ENCODE measurements around the gene PLEKHG4.

The PLEKHG4 gene

DNA sequence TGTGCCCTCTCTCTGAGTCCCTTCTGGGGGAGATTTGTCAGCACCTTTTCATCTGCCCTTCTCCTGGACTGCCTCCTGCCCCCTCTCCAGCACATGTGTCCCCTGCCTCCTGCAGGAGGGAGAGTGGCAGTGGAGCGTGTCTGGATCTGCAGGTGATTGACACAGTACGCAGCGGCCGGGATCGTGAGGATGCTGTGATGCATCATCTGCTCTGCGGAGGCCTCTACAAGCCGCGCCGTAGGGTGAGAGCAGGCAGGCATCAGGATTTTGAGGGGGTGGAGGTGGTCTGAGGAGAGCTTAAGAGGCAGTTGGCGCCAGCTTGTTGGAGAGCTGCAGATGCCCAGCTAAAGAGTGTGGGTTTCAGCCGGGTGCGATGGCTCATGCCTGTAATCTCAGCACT is 19.6 kb upstream of the PLEKHG4 start:
- H3K4me2 ChIP-seq = no peak overlapping the region
- no peak overlapping the region for H3K27ac ChIP-seq
- H3K9ac ChIP-seq = 0 out of 2 replicates have a peak overlapping the region, but pooled peaks have one; percentile 10
- H3K9me3 ChIP-seq = no peaks in the 10 kb centered on the region
- no peak overlapping the region for H3K4me3 ChIP-seq
- peaks cover 19% of the 10 kb centered on the region for H3K4me1 ChIP-seq
- no peaks in the 10 kb centered on the region for H3K36me3 ChIP-seq
- no peaks in the 10 kb centered on the region for H3K27me3 ChIP-seq
- H4K20me1 ChIP-seq = no peaks in the 10 kb centered on the region
- TF ChIP-seq Cebpa-rat (IDR thresholded peaks at IDR 0.05) = no peak

DNA sequence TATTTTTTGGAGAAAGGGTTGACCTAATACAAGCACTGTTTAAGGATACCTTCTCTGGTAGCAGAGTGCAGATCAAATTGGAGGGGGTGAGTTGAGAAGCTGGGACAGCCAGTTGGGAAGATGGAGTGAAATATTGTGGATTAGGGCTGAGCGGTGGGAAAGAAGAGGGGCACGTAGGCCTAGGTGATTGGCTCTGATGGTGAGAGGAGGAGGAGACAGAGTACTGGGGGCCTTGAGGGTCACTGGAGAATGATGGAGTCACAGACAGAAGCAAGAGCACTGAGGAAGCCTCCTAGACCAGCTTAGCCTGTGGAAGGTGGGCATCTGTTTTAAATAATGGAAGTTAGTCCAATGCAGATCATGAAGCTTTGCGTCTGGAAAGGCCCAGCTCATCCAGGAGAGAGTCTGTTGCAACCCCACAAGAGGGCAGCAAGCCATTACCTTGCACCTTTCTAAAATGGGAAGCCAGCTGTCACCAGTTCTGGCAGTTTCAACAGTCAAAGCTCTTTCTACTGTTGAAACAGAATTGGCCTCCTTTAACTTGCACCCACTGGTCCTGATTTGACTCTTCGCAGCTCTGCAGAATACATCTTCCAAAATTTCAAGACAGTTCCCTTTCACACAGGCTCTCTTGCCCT is 18.8 kb upstream of the PLEKHG4 start:
- Histone ChIP-seq H4K20me1 (no peaks in the 10 kb centered on the region), H3K4me2 (peak overlapping the region; percentile 42), H3K4me1 (peaks cover 21% of the 10 kb centered on the region), H3K4me3 (no peak overlapping the region), H3K9me3 (no peaks in the 10 kb centered on the region), H3K36me3 (no peaks in the 10 kb centered on the region), H3K27me3 (no peaks in the 10 kb centered on the region), H3K27ac (0 out of 2 replicates have a peak overlapping the region, but pooled peaks have one; percentile 15), H3K9ac (peak overlapping the region; percentile 12; the same call in 1 of the 2 replicates)
- no peak for TF ChIP-seq Cebpa-rat (IDR thresholded peaks at IDR 0.05)

DNA sequence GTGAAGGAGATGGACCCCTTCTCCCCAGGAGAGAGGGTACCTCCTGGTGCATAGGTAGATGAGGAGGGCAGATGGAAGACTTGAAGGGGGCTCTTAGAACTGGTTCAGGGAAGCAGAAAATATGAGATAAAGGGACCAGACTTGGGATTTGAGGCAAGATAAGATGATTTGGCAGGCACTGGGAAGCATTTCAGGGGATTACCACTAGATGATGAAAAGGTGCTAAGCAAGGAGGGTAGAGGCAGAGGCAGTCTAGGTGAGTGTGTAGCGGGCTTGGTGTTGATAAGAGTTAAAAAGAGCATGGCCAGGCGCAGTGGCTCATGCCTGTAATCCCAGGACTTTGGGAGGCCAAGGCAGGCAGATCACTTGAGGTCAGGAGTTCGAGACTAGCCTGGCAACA is 16.1 kb upstream of the PLEKHG4 start:
- H3K27ac ChIP-seq = no peak overlapping the region
- H4K20me1 ChIP-seq = no peaks in the 10 kb centered on the region
- peaks cover 27% of the 10 kb centered on the region for H3K4me1 ChIP-seq
- no peak overlapping the region for H3K4me3 ChIP-seq
- TF ChIP-seq Cebpa-rat (IDR thresholded peaks at IDR 0.05) = no peak
- no peak overlapping the region for H3K9ac ChIP-seq
- H3K36me3 ChIP-seq = no peaks in the 10 kb centered on the region
- H3K4me2 ChIP-seq = no peak overlapping the region
- no peaks in the 10 kb centered on the region for H3K27me3 ChIP-seq
- H3K9me3 ChIP-seq = no peaks in the 10 kb centered on the region

DNA sequence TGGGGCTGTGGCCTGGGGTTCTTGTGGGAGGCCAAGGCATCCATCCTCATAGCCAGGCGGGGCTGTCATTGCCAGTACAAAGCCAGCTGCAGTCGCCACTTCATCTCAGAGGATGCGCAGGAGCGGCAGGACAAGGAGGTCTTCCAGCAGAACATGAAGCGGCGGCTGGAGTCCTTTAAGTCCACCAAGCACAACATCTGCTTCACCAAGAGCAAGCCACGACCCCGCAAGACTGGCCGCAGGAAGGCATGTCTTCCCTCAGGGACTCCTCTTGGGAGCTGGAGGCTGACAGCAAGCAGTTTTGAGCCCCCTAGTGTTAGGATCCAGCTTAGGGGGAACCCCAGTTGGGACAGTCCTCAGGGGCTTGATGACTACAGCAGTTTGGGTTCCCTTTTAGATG is 15.1 kb upstream of the PLEKHG4 start:
- Histone ChIP-seq H3K27me3 (no peaks in the 10 kb centered on the region), H3K4me3 (no peak overlapping the region), H3K4me1 (peaks cover 27% of the 10 kb centered on the region), H3K9ac (0 out of 2 replicates have a peak overlapping the region, but pooled peaks have one; percentile 15), H3K9me3 (no peaks in the 10 kb centered on the region), H3K36me3 (no peaks in the 10 kb centered on the region), H3K27ac (no peak overlapping the region), H4K20me1 (no peaks in the 10 kb centered on the region), H3K4me2 (peak overlapping the region; percentile 48)
- no peak for TF ChIP-seq Cebpa-rat (IDR thresholded peaks at IDR 0.05)

DNA sequence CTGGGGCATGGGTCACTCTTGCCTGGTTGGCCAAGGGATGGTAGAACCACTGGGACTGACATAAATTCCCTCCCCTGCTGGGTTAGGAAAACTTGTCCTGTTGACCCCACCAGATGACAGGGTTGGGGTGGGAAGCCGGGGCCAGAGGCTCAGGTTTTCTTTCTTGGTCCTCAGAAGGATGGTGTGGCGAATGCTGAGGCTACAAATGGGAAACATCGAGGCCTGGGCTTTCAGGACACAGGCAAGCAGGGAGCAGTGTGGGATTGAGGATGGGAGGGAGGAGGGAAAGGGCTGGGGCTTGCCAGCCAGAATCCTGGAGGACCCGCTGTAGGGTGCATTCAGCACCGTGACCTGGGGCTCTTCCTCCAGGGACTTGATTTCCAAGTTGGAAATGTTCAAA is 14.5 kb upstream of the PLEKHG4 start:
- H4K20me1 ChIP-seq = no peaks in the 10 kb centered on the region
- no peak overlapping the region for H3K4me3 ChIP-seq
- TF ChIP-seq Cebpa-rat (IDR thresholded peaks at IDR 0.05) = no peak
- no peak overlapping the region for H3K27ac ChIP-seq
- H3K4me1 ChIP-seq = peaks cover 27% of the 10 kb centered on the region
- H3K36me3 ChIP-seq = no peaks in the 10 kb centered on the region
- peak overlapping the region; percentile 48; the same call in 1 of the 2 replicates for H3K4me2 ChIP-seq
- 0 out of 2 replicates have a peak overlapping the region, but pooled peaks have one; percentile 15 for H3K9ac ChIP-seq
- H3K27me3 ChIP-seq = no peaks in the 10 kb centered on the region
- no peaks in the 10 kb centered on the region for H3K9me3 ChIP-seq

DNA sequence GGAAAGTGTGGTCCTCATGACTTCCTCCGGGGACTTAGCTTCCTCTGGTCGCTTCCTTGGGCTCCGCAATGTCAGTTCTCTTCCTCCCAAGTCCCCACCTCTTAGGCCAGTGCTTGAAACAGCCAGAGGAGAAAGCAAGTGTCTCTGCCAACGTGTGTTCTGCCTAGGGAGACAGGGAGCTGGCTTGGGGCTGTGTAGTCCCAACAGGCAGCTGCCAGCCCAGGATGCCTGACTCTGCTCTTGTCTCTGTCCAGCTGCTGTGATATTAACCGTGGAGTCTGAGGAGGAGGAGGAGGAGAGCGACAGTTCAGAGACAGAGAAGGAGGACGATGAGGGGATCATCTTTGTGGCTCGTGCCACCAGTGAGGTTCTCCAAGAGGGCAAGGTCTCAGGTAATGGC is 13.5 kb upstream of the PLEKHG4 start:
- H3K9ac ChIP-seq = no peak overlapping the region
- no peaks in the 10 kb centered on the region for H3K36me3 ChIP-seq
- no peak for TF ChIP-seq Cebpa-rat (IDR thresholded peaks at IDR 0.05)
- no peak overlapping the region for H3K4me2 ChIP-seq
- no peak overlapping the region for H3K27ac ChIP-seq
- no peak overlapping the region for H3K4me3 ChIP-seq
- no peaks in the 10 kb centered on the region for H3K27me3 ChIP-seq
- no peaks in the 10 kb centered on the region for H3K9me3 ChIP-seq
- peaks cover 22% of the 10 kb centered on the region for H3K4me1 ChIP-seq
- no peaks in the 10 kb centered on the region; the same call in 1 of the 2 replicates for H4K20me1 ChIP-seq

DNA sequence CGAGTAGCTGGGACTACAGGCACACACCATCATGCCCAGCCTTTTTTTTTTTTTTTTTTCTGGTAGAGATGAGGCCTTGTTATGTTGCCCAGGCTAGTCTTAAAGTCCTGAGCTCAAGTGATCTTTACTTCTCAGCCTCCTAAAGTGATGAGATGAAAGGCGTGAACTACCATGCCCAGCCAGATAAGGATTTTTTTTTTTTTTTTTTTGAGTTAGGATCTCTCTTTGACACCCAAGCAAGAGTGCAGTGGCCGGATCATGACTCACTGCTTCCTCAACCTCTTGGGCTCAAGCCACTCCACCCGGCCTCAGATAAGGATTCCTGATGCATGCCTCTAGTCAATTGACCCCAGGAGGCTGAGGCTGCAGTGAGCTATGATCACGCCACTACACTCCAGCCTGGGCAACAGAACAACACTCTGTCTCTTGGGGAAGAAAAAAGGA is 11.2 kb upstream of the PLEKHG4 start:
- TF ChIP-seq Cebpa-rat (IDR thresholded peaks at IDR 0.05) = no peak

DNA sequence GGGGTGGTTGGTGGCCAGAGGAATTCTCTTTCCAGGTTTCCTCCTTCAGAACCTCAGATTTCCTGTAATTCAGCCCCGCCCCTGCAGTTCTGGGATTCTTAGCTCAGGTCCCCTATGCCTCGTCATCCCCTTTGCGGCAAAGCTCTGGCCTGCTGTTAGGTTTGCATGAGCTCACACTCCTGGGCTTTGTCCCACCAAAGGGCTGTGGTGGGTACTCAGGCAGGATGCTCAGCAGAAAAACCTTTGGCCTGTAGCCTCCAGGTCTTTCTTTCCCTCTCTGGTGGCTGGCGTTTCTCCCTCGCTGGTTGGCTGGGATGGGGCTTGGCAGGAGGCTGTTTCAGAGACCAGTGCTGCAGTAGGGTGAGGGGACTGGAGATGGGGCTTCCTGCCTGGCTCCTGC is 9.6 kb upstream of the PLEKHG4 start:
- Histone ChIP-seq H3K36me3 (no peaks in the 10 kb centered on the region), H3K27ac (no peak overlapping the region), H4K20me1 (no peaks in the 10 kb centered on the region; the same call in 1 of the 2 replicates), H3K9ac (no peak overlapping the region), H3K4me1 (peaks cover 8% of the 10 kb centered on the region), H3K4me2 (no peak overlapping the region), H3K9me3 (no peaks in the 10 kb centered on the region), H3K4me3 (no peak overlapping the region), H3K27me3 (no peaks in the 10 kb centered on the region)
- no peak for TF ChIP-seq Cebpa-rat (IDR thresholded peaks at IDR 0.05)

More for the DNA sequence above, 11.2 kb upstream of the PLEKHG4 start:
- H3K27ac ChIP-seq = no peak overlapping the region
- no peaks in the 10 kb centered on the region for H3K36me3 ChIP-seq
- peaks cover 18% of the 10 kb centered on the region for H3K4me1 ChIP-seq
- no peaks in the 10 kb centered on the region; the same call in 1 of the 2 replicates for H4K20me1 ChIP-seq
- H3K27me3 ChIP-seq = no peaks in the 10 kb centered on the region
- H3K4me3 ChIP-seq = no peak overlapping the region
- H3K4me2 ChIP-seq = no peak overlapping the region
- H3K9me3 ChIP-seq = no peaks in the 10 kb centered on the region
- H3K9ac ChIP-seq = no peak overlapping the region

DNA sequence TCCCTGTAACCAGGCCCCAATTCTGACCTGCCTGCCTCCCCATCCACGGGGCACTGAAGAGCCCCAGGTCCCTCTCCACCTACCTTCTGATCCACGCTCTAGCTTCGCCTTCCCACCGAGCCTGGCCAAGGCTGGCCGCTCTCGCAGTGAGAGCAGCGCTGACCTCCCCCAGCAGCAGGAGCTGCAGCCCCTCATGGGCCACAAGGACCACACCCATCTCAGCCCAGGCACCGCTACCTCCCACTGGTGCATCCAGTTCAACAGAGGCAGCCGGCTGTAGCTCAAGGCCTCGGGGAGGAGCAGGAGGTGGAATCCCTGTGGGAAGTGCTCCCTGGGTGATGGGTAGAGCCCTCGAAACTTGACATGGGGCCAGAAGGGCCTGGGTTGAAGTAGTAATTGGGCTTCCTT is 8.4 kb upstream of the PLEKHG4 start:
- Histone ChIP-seq H3K4me3 (no peak overlapping the region), H3K9ac (no peak overlapping the region), H4K20me1 (no peaks in the 10 kb centered on the region; the same call in 1 of the 2 replicates)

DNA sequence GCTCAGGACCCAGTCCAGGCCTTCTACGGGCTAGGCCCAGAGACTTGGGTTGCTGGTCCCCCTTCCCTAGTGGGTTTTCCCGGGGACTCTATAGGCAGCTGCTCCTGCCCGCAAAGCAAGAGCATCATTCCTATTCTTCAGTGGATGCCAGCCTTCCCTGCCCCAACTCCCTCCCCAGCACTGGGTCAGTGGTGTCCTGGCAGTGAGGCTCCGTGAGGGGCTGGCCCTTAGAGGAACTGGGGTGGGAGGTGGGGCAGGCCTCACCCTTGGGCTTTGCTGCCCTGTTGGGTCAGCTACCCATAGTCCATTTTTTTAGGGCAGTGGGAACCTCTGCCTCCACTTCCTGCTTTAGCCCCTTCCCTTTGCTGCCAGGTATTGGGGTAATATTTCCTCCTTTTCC is 7.9 kb upstream of the PLEKHG4 start:
- H4K20me1 ChIP-seq = no peaks in the 10 kb centered on the region; the same call in 1 of the 2 replicates
- H3K9me3 ChIP-seq = no peaks in the 10 kb centered on the region

More for the DNA sequence above, 8.4 kb upstream of the PLEKHG4 start:
- H3K4me1 ChIP-seq = 0 out of 2 replicates have a peak, but pooled peaks cover 2% of the 10 kb centered on the region
- peaks cover 6% of the 10 kb centered on the region; the same call in 1 of the 2 replicates for H3K36me3 ChIP-seq
- no peak for TF ChIP-seq Cebpa-rat (IDR thresholded peaks at IDR 0.05)
- H3K4me2 ChIP-seq = no peak overlapping the region
- H3K27ac ChIP-seq = no peak overlapping the region
- no peaks in the 10 kb centered on the region for H3K27me3 ChIP-seq
- no peaks in the 10 kb centered on the region for H3K9me3 ChIP-seq

More for the DNA sequence above, 7.9 kb upstream of the PLEKHG4 start:
- TF ChIP-seq Cebpa-rat (IDR thresholded peaks at IDR 0.05) = no peak
- H3K27ac ChIP-seq = no peak overlapping the region
- peaks cover 11% of the 10 kb centered on the region; the same call in 1 of the 2 replicates for H3K36me3 ChIP-seq
- H3K9ac ChIP-seq = no peak overlapping the region
- no peak overlapping the region for H3K4me2 ChIP-seq
- no peak overlapping the region for H3K4me3 ChIP-seq
- H3K27me3 ChIP-seq = no peaks in the 10 kb centered on the region
- no peaks in the 10 kb centered on the region for H3K4me1 ChIP-seq
